Lung (tissue), 12 donors: ENCODE data around the gene SLC36A4. TPM values are rescaled to one million over a fixed set of nuclear protein-coding genes. Genes with fewer than 3 reads are reported as not detected.
A peak's percentile ranks its signal among the peaks of the same experiment; 100 is the strongest.
"Not testable (repeated sequence)": the region's sequence is repeated elsewhere in the genome, so short reads cannot be mapped to it uniquely, and the experiment has no call there.

ENCODE experiments used
- ATAC-seq: fragments of 200-7000 bp; cut with Tn5 transposase; one replicate; pipeline ENCODE4 v1.9.1; 2020; ENCODE audit warnings: moderate number of reproducible peaks; ENCODE audit not compliant: insufficient read depth, low FRiP score
- DNase-seq, 3 donors: peaks; one replicate each; pipeline ENCODE4 v3.0.0-alpha.2; 2013 to 2017
- H3K27ac ChIP-seq, 2 donors: one replicate each; pipeline ENCODE4 v1.5.1; 2013; ENCODE audit warnings: mild to moderate bottlenecking in 2 of 2, moderate library complexity in 2 of 2, control low read depth in 1 of 2, inconsistent platforms in 1 of 2, low read depth in 1 of 2, low read length in 1 of 2
- H3K27me3 ChIP-seq, 3 donors: one replicate each; pipeline ENCODE4 v1.5.1; 2013; ENCODE audit warnings: low read length in 2 of 3; ENCODE audit not compliant: control insufficient read depth in 3 of 3, insufficient read depth in 3 of 3
- H3K36me3 ChIP-seq, 4 donors: one replicate each; pipeline ENCODE4 v1.5.1; 2013; ENCODE audit warnings: low read length in 4 of 4, mild to moderate bottlenecking in 1 of 4, moderate library complexity in 1 of 4; ENCODE audit not compliant: control insufficient read depth in 4 of 4, insufficient read depth in 4 of 4
- H3K4me1 ChIP-seq, 5 donors: one replicate each; pipeline ENCODE4 v1.5.1; 2013; ENCODE audit warnings: low read length in 5 of 5, mild to moderate bottlenecking in 2 of 5, moderate library complexity in 1 of 5; ENCODE audit not compliant: control insufficient read depth in 5 of 5, insufficient read depth in 5 of 5
- H3K4me3 ChIP-seq: one replicate; pipeline ENCODE4 v1.5.1; 2013; ENCODE audit warnings: mild to moderate bottlenecking, control low read depth, moderate library complexity
- H3K9ac ChIP-seq, 2 donors: one replicate each; pipeline ENCODE4 v1.5.1; 2013; ENCODE audit warnings: low read length in 2 of 2, control low read depth in 1 of 2; ENCODE audit not compliant: insufficient read depth in 1 of 2
- H3K9me3 ChIP-seq, 4 donors: one replicate each; pipeline ENCODE4 v1.5.1; 2013; ENCODE audit warnings: low read length in 3 of 4, mild to moderate bottlenecking in 1 of 4, moderate library complexity in 1 of 4; ENCODE audit not compliant: control insufficient read depth in 4 of 4, insufficient read depth in 3 of 4
- CTCF ChIP-seq: IDR thresholded peaks from 2 replicates; pipeline ENCODE4 v1.5.1; 2012; ENCODE audit warnings: mild to moderate bottlenecking; ENCODE audit errors: control extremely low read depth, extremely low read depth
- WGBS, 2 donors: extraction: QIAGEN DNeasy Blood & Tissue Kit; methylation state at CpG; one replicate each; pipeline ENCODE4 v1.1.7; 2013; 5-methylcytosine and 5-hydroxymethylcytosine counted together
- polyA plus RNA-seq, 2 donors: library from polyadenylated mRNA; stranded (reverse); fragments of 200-250 nt; gene quantifications; one replicate each; pipeline ENCODE4 v1.2.1, GENCODE V29; 2013
- total RNA-seq, 2 donors: library from RNA; depleted of rRNA in 1 of 2; stranded (reverse); fragments of >200 nt in 1 of 2; gene quantifications; one replicate each; pipeline ENCODE4 v1.2.1, GENCODE V29; 2014 to 2021
- donor health status: control.
- donor health status: control.
- donor health status: Bipolar disorder and iron deficiency.
- donor health status: healthy.
- donor health status: DM: yes; HTN: yes; CAD: no.

Gene SLC36A4
- total and polyA plus RNA-seq, 4 donors: 4.7 to 22.1 (median 17.0) TPM

GRCh38 chr11:93187290-93187689 is 10.5 kb downstream of the SLC36A4 start:
- H3K27me3 ChIP-seq: no peaks in the 10 kb centered on the region
- no peaks in the 10 kb centered on the region for H3K4me1 ChIP-seq
- ATAC-seq: no peak
- DNase-seq: no peak
- no peak overlapping the region for H3K27ac ChIP-seq
- no peak overlapping the region for H3K4me3 ChIP-seq
- no peak for TF ChIP-seq CTCF
- H3K36me3 ChIP-seq: peaks cover 0 to 8% (median 0%) of the 10 kb centered on the region in 4 donors
- H3K9me3 ChIP-seq: peaks cover 0 to 9% (median 0%) of the 10 kb centered on the region in 4 donors
- H3K9ac ChIP-seq: no peak overlapping the region

GRCh38 chr11:93177891-93178290 is 19.9 kb downstream of the SLC36A4 start:
- H3K4me3 ChIP-seq, H3K9ac ChIP-seq, H3K4me1 ChIP-seq, DNase-seq, H3K27ac ChIP-seq, H3K27me3 ChIP-seq, H3K9me3 ChIP-seq, ATAC-seq: not testable (repeated sequence)
- H3K36me3 ChIP-seq: peaks cover 0 to 18% (median 13%) of the 10 kb centered on the region in 4 donors
- 90 to 94% methylated on average over 13 of the region's 13 CpGs for WGBS, 2 donors

- ATAC-seq (no peak), DNase-seq (peak in 2 of 3 donors; percentile 41 to 63)
- Histone ChIP-seq H3K36me3 (peaks cover 0 to 5% (median 0%) of the 10 kb centered on the region in 4 donors), H3K9ac (no peak overlapping the region), H3K9me3 (no peaks in the 10 kb centered on the region), H3K27ac (no peak overlapping the region), H3K4me1 (no peaks in the 10 kb centered on the region), H3K27me3 (no peaks in the 10 kb centered on the region), H3K4me3 (no peak overlapping the region)
- TF ChIP-seq CTCF: no peak
- 69 to 71% methylated on average over 2 of the region's 2 CpGs for WGBS, 2 donors
Observed at GRCh38 chr11:93169950-93170561, 27.7 kb downstream of the SLC36A4 start.

- H3K9me3 ChIP-seq: no peaks in the 10 kb centered on the region
- ATAC-seq: no peak
- no peak overlapping the region for H3K9ac ChIP-seq
- peaks cover 0 to 9% (median 3%) of the 10 kb centered on the region in 4 donors for H3K36me3 ChIP-seq
- no peak overlapping the region for H3K27ac ChIP-seq
- no peaks in the 10 kb centered on the region for H3K27me3 ChIP-seq
- TF ChIP-seq CTCF: no peak
- 98 to 99% methylated on average over 2 of the region's 2 CpGs for WGBS, 2 donors
- DNase-seq: no peak
- no peak overlapping the region for H3K4me3 ChIP-seq
- no peaks in the 10 kb centered on the region for H3K4me1 ChIP-seq
Observed at GRCh38 chr11:93169143-93169542, 28.6 kb downstream of the SLC36A4 start.
